ENCODE results near the gene CD109.
"Not testable (repeated sequence)": the region's sequence is repeated elsewhere in the genome, so short reads cannot be mapped to it uniquely, and the experiment has no call there.

The CD109 gene

GRCh38 chr6:73695619-73696421, at the start of gene CD109:
CD109 (plus strand) TSS chr6:73696203; CDS start chr6:73696216, 13 bp downstream.
- no peak for DNase-seq

- DNase-seq: no peak
Observed at GRCh38 chr6:73648166-73648565, 47.8 kb upstream of the CD109 start.

GRCh38 chr6:73649783-73650182, 46.2 kb upstream of the CD109 start:
- no peak for DNase-seq

- no peak for DNase-seq
Observed at GRCh38 chr6:73652637-73653570, 43.1 kb upstream of the CD109 start.

- peak; percentile 76 for DNase-seq
Observed at GRCh38 chr6:73653571-73654424, 42.2 kb upstream of the CD109 start, which contains the start of gene SLC17A5. SLC17A5 (minus strand) TSS chr6:73653992; CDS start chr6:73653886, 106 bp downstream.

GRCh38 chr6:73655341-73655917, 40.6 kb upstream of the CD109 start:
- DNase-seq: no peak

- DNase-seq: no peak
Observed at GRCh38 chr6:73656531-73657145, 39.4 kb upstream of the CD109 start.

- DNase-seq: no peak
Observed at GRCh38 chr6:73657201-73657600, 38.8 kb upstream of the CD109 start.

GRCh38 chr6:73664701-73665100, 31.3 kb upstream of the CD109 start:
- no peak for DNase-seq

GRCh38 chr6:73665686-73666319, 30.2 kb upstream of the CD109 start:
- DNase-seq: no peak

- DNase-seq: no peak
Observed at GRCh38 chr6:73666393-73666792, 29.6 kb upstream of the CD109 start.

- DNase-seq: no peak
Observed at GRCh38 chr6:73667798-73668197, 28.2 kb upstream of the CD109 start.

- DNase-seq: no peak
Observed at GRCh38 chr6:73669005-73669404, 27.0 kb upstream of the CD109 start.

GRCh38 chr6:73671911-73672685, 23.9 kb upstream of the CD109 start:
- DNase-seq: no peak

- DNase-seq: no peak
Observed at GRCh38 chr6:73675466-73676098, 20.4 kb upstream of the CD109 start.

- no peak for DNase-seq
Observed at GRCh38 chr6:73679009-73679408, 17.0 kb upstream of the CD109 start.

GRCh38 chr6:73679846-73680245, 16.2 kb upstream of the CD109 start:
- DNase-seq: not testable (repeated sequence)

- no peak for DNase-seq
Observed at GRCh38 chr6:73680289-73680918, 15.6 kb upstream of the CD109 start.

- DNase-seq: not testable (repeated sequence)
Observed at GRCh38 chr6:73683574-73683973, 12.4 kb upstream of the CD109 start.

GRCh38 chr6:73688351-73688750, 7.7 kb upstream of the CD109 start:
- no peak for DNase-seq

Measured in NCI-H187 treated with DMSO at 0.1 percent for 48 hours (cell line).